ENCODE results near the gene TSR3.
A peak's percentile ranks its signal among the peaks of the same experiment; 100 is the strongest.

TSR3 gene

DNA sequence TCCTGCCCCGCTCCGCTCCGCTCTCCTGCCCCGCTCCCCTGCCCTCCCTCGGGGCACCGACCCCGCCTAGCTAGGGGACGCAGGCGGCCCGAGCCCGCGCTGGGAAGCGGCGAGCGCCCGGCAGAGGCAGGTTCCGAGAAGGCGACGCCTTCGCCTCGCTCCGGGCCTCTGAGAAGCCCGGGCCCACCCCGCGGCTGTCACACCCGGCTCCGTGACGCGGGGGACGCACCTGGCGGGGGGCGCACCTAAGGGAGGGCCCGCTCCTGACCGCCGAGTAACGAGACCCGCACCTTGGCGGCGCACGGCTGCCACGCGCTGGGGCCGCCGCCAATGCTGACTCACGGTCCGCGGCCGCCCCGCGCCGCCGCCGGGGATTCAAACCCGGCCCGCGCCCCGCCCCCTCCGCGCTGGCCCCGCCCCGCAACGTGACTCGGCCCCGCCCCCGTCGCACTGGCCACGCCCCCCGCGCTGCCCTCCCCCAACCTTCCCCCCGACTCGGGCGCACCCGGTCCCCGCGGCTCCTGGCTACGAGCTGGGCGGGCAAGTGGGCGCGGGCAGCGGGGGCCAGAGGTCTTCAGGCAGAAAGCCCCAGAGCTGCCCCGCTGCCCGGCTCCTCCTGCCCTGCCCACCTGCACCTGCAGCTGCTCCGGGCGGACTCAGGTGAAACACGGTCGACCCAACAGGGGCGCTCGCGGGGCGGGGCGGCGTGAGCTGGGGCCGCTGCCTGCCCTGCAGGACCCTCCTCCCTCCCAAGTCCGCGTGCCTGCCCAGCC is 27.8 kb upstream of the TSR3 start:
- peak overlapping the region; percentile 97 for H3K9ac ChIP-seq (ENCODE audit: low read length)
- H4K5ac ChIP-seq (ENCODE audit: low read length), result no peak overlapping the region
- peak overlapping the region; percentile 70 for H3K4me3 ChIP-seq (ENCODE audit: low read length)
- H3K36me3 ChIP-seq (ENCODE audit: control insufficient read depth, insufficient read depth, low read length), result no peaks in the 10 kb centered on the region
- peak overlapping the region; percentile 82 for H2BK120ac ChIP-seq (ENCODE audit: low read depth, low read length)
- peaks cover 16% of the 10 kb centered on the region for H3K79me2 ChIP-seq (ENCODE audit: control insufficient read depth, insufficient read depth, low read length)
- peak overlapping the region; percentile 90 for H3K4me2 ChIP-seq (ENCODE audit: low read length)
- H3K4ac ChIP-seq (ENCODE audit: low read depth, low read length), result peak overlapping the region; percentile 96
- no peak overlapping the region for H3K23ac ChIP-seq (ENCODE audit: low read length)
- H4K8ac ChIP-seq (ENCODE audit: low read depth, low read length), result no peak overlapping the region
- no CpG with 5 or more reads among the region's 95 CpGs for WGBS (ENCODE audit: extremely low coverage, insufficient coverage, low lambda C conversion rate)
- H2AK5ac ChIP-seq (ENCODE audit: low read length), result no peak overlapping the region
- peaks cover 17% of the 10 kb centered on the region for H3K79me1 ChIP-seq (ENCODE audit: low read length)
- H3K56ac ChIP-seq (ENCODE audit: low read length), result peak overlapping the region; percentile 98
- no peak overlapping the region for H2BK15ac ChIP-seq (replicated peaks; ENCODE audit: low read depth)
- peak; percentile 69 for DNase-seq
- peak overlapping the region; percentile 77 for H3K27ac ChIP-seq (ENCODE audit: low read depth, low read length)
- peak overlapping the region; percentile 84 for H3K18ac ChIP-seq (ENCODE audit: low read length)
- H2BK5ac ChIP-seq (ENCODE audit: low read length), result peak overlapping the region; percentile 30
- H3K27me3 ChIP-seq (ENCODE audit: insufficient read depth, low read length, poor library complexity), result no peaks in the 10 kb centered on the region
- no peaks in the 10 kb centered on the region for H3K4me1 ChIP-seq (ENCODE audit: control insufficient read depth, low read depth, low read length)

DNA sequence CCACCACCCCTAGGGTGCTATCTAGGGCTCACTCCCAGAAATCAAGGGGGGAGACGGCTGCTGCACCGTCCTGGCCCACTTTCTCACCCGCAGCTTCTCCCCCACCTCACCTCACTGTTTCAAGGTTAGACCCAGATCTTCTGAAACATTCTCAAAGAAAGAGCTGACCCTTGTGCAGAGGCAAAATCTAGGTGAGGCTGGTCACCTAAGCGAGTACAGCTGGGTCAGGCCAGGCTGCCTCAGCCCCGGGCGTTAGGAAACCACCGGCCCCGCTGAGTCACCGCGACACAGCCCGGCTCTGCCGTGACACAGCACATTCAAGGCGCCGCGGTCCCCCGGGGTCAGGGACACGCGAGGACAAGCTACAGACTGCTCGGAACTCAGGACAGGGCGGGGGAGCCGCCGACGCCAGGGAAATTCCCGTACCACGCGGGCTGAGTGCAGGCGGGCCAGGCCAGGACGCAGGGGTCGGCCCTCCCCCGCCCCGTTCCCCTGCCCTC is 27.2 kb upstream of the TSR3 start:
- peak overlapping the region; percentile 77 for H3K27ac ChIP-seq (ENCODE audit: low read depth, low read length)

DNA sequence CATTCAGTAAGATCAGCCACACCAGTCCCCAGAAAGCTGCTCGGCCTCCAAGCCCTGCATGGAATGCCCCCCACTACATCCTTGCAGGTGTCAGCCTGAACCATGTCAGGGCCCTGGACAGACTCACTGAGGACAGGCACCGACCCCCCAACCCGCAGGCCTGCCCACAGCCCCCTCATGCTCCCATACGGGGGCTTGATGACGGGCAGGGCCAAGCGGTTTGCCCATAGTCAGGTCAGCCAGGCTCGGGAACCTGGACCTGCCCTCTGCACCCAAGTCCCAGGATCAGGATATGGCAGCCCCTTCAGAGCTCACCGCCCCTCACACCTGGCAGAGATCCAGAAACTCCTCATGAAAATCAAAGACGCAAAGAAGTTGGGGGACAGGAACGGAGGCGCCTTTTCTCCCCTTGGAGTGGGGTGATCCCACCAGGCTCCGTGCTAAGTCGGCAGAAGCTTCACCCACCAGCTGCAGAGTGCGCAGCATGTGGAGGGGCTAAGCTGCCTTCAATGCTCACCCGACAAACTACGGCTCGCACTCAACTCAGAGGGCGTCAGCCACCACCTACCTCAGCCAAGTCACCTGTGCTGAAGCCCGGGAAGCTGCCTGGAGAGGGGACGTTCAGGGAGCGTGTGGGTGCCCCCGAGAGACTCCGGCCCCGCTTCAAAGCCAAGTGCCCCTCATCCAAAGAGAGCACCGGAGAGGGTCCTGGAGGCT is 26.6 kb upstream of the TSR3 start:
- peaks cover 17% of the 10 kb centered on the region for H3K79me1 ChIP-seq (ENCODE audit: low read length)
- no peak overlapping the region for H3K27ac ChIP-seq (ENCODE audit: low read depth, low read length)
- no peak overlapping the region for H2BK15ac ChIP-seq (replicated peaks; ENCODE audit: low read depth)
- H3K23ac ChIP-seq (ENCODE audit: low read length), result peak overlapping the region; percentile 32
- peak overlapping the region; percentile 70 for H3K4me3 ChIP-seq (ENCODE audit: low read length)
- WGBS (ENCODE audit: extremely low coverage, insufficient coverage, low lambda C conversion rate), result no CpG with 5 or more reads among the region's 25 CpGs
- H3K56ac ChIP-seq (ENCODE audit: low read length), result peak overlapping the region; percentile 98
- no peaks in the 10 kb centered on the region for H3K36me3 ChIP-seq (ENCODE audit: control insufficient read depth, insufficient read depth, low read length)
- H4K5ac ChIP-seq (ENCODE audit: low read length), result no peak overlapping the region
- no peak overlapping the region for H4K8ac ChIP-seq (ENCODE audit: low read depth, low read length)
- H2BK5ac ChIP-seq (ENCODE audit: low read length), result no peak overlapping the region
- no peak overlapping the region for H2AK5ac ChIP-seq (ENCODE audit: low read length)
- no peak overlapping the region for H2BK120ac ChIP-seq (ENCODE audit: low read depth, low read length)
- H3K4me1 ChIP-seq (ENCODE audit: control insufficient read depth, low read depth, low read length), result no peaks in the 10 kb centered on the region
- peak overlapping the region; percentile 90 for H3K4me2 ChIP-seq (ENCODE audit: low read length)
- peak overlapping the region; percentile 97 for H3K9ac ChIP-seq (ENCODE audit: low read length)
- no peak for DNase-seq
- no peak overlapping the region for H3K18ac ChIP-seq (ENCODE audit: low read length)
- H3K4ac ChIP-seq (ENCODE audit: low read depth, low read length), result no peak overlapping the region
- H3K79me2 ChIP-seq (ENCODE audit: control insufficient read depth, insufficient read depth, low read length), result peaks cover 16% of the 10 kb centered on the region
- no peaks in the 10 kb centered on the region for H3K27me3 ChIP-seq (ENCODE audit: insufficient read depth, low read length, poor library complexity)

More for the DNA sequence above, 27.2 kb upstream of the TSR3 start:
- no CpG with 5 or more reads among the region's 31 CpGs for WGBS (ENCODE audit: extremely low coverage, insufficient coverage, low lambda C conversion rate)
- Histone ChIP-seq H3K27me3 (ENCODE audit: insufficient read depth, low read length, poor library complexity) (no peaks in the 10 kb centered on the region), H3K4me1 (ENCODE audit: control insufficient read depth, low read depth, low read length) (no peaks in the 10 kb centered on the region), H3K4me2 (ENCODE audit: low read length) (peak overlapping the region; percentile 90), H3K4ac (ENCODE audit: low read depth, low read length) (peak overlapping the region; percentile 96), H3K79me2 (ENCODE audit: control insufficient read depth, insufficient read depth, low read length) (peaks cover 16% of the 10 kb centered on the region), H4K5ac (ENCODE audit: low read length) (no peak overlapping the region), H3K79me1 (ENCODE audit: low read length) (peaks cover 17% of the 10 kb centered on the region), H3K9ac (ENCODE audit: low read length) (peak overlapping the region; percentile 97), H3K56ac (ENCODE audit: low read length) (peak overlapping the region; percentile 98), H2BK120ac (ENCODE audit: low read depth, low read length) (peak overlapping the region; percentile 82), H3K36me3 (ENCODE audit: control insufficient read depth, insufficient read depth, low read length) (no peaks in the 10 kb centered on the region), H3K4me3 (ENCODE audit: low read length) (peak overlapping the region; percentile 70), H3K18ac (ENCODE audit: low read length) (peak overlapping the region; percentile 84), H4K8ac (ENCODE audit: low read depth, low read length) (no peak overlapping the region), H2AK5ac (ENCODE audit: low read length) (no peak overlapping the region), H2BK5ac (ENCODE audit: low read length) (no peak overlapping the region), H3K23ac (ENCODE audit: low read length) (peak overlapping the region; percentile 32), H2BK15ac (replicated peaks; ENCODE audit: low read depth) (no peak overlapping the region)
- peak; percentile 66 for DNase-seq

GRCh38 chr16:1377406-1378010 is 25.8 kb upstream of the TSR3 start:
- Histone ChIP-seq H3K18ac (ENCODE audit: low read length) (no peak overlapping the region), H3K4me2 (ENCODE audit: low read length) (peak overlapping the region; percentile 7), H2AK5ac (ENCODE audit: low read length) (no peak overlapping the region), H3K79me2 (ENCODE audit: control insufficient read depth, insufficient read depth, low read length) (peaks cover 16% of the 10 kb centered on the region), H3K56ac (ENCODE audit: low read length) (peak overlapping the region; percentile 64), H2BK120ac (ENCODE audit: low read depth, low read length) (no peak overlapping the region), H3K4me3 (ENCODE audit: low read length) (no peak overlapping the region), H4K8ac (ENCODE audit: low read depth, low read length) (no peak overlapping the region), H3K9ac (ENCODE audit: low read length) (peak overlapping the region; percentile 97), H3K36me3 (ENCODE audit: control insufficient read depth, insufficient read depth, low read length) (no peaks in the 10 kb centered on the region), H2BK15ac (replicated peaks; ENCODE audit: low read depth) (no peak overlapping the region), H4K5ac (ENCODE audit: low read length) (no peak overlapping the region), H3K79me1 (ENCODE audit: low read length) (peaks cover 17% of the 10 kb centered on the region), H3K27ac (ENCODE audit: low read depth, low read length) (no peak overlapping the region), H3K27me3 (ENCODE audit: insufficient read depth, low read length, poor library complexity) (no peaks in the 10 kb centered on the region), H3K4me1 (ENCODE audit: control insufficient read depth, low read depth, low read length) (no peaks in the 10 kb centered on the region), H3K23ac (ENCODE audit: low read length) (peak overlapping the region; percentile 29), H3K4ac (ENCODE audit: low read depth, low read length) (no peak overlapping the region), H2BK5ac (ENCODE audit: low read length) (no peak overlapping the region)
- DNase-seq, result no peak
- WGBS (ENCODE audit: extremely low coverage, insufficient coverage, low lambda C conversion rate), result no CpG with 5 or more reads among the region's 10 CpGs

DNA sequence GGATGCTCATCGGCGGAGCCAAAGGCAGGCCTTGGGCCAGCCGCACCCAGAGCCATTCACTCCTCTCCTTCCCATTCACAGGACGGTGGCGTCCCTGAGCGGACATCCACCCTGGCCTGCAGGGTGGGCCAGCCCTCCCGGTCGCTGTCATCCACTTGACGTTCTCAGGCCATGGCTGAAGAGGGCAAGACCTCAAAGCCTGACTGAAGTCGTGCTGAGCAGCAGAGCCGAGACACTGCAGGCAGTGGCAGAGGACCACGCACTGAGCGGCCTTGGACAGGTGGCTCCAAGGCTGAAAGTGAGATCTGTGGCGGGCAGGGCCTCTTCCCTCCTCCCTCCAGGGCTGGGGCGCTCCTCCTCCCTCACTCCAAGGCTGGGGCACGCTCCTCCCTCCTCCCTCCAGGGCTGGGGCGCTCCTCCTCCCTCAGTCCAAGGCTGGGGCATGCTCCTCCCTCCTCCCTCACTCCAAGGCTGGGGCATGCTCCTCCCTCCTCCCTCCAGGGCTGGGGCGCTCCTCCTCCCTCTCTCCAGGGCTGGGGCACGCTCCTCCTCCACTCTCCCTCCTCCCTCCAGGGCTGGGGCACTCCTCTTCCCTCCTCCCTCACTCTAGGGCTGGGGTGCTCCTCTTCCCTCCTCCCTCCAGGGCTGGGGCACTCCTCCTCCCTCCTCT is 24.2 kb upstream of the TSR3 start:
- no CpG with 5 or more reads among the region's 19 CpGs for WGBS (ENCODE audit: extremely low coverage, insufficient coverage, low lambda C conversion rate)
- no peak overlapping the region for H2BK5ac ChIP-seq (ENCODE audit: low read length)
- H3K18ac ChIP-seq (ENCODE audit: low read length), result no peak overlapping the region
- no peak overlapping the region for H3K9ac ChIP-seq (ENCODE audit: low read length)
- H2AK5ac ChIP-seq (ENCODE audit: low read length), result no peak overlapping the region
- no peaks in the 10 kb centered on the region for H3K27me3 ChIP-seq (ENCODE audit: insufficient read depth, low read length, poor library complexity)
- peaks cover 16% of the 10 kb centered on the region for H3K79me2 ChIP-seq (ENCODE audit: control insufficient read depth, insufficient read depth, low read length)
- H3K56ac ChIP-seq (ENCODE audit: low read length), result no peak overlapping the region
- H4K5ac ChIP-seq (ENCODE audit: low read length), result no peak overlapping the region
- no peak overlapping the region for H3K4ac ChIP-seq (ENCODE audit: low read depth, low read length)
- no peak overlapping the region for H3K23ac ChIP-seq (ENCODE audit: low read length)
- no peak for DNase-seq
- H2BK120ac ChIP-seq (ENCODE audit: low read depth, low read length), result no peak overlapping the region
- H3K4me3 ChIP-seq (ENCODE audit: low read length), result no peak overlapping the region
- H3K36me3 ChIP-seq (ENCODE audit: control insufficient read depth, insufficient read depth, low read length), result no peaks in the 10 kb centered on the region
- H4K8ac ChIP-seq (ENCODE audit: low read depth, low read length), result no peak overlapping the region
- H2BK15ac ChIP-seq (replicated peaks; ENCODE audit: low read depth), result no peak overlapping the region
- no peak overlapping the region for H3K27ac ChIP-seq (ENCODE audit: low read depth, low read length)
- H3K4me1 ChIP-seq (ENCODE audit: control insufficient read depth, low read depth, low read length), result no peaks in the 10 kb centered on the region
- H3K79me1 ChIP-seq (ENCODE audit: low read length), result peaks cover 17% of the 10 kb centered on the region
- no peak overlapping the region for H3K4me2 ChIP-seq (ENCODE audit: low read length)

Measured in mesendoderm (in vitro differentiated cells).